H1 (cell line): ENCODE results near the gene CNTN5. TPM values are rescaled to one million over a fixed set of nuclear protein-coding genes. Genes with fewer than 3 reads are reported as not detected.

Source experiments
- CTCF ChIA-PET: fragments of 300-600 bp; sonication (Branson Sonifier 250); formaldehyde crosslinking; loops from one replicate; lab custom pipeline; 2021; ENCODE audit not compliant: partially characterized antibody; lab: Charles Lee
- POLR2A ChIA-PET: fragments of 300-600 bp; sonication (Branson Sonifier 250); formaldehyde crosslinking; loops from one replicate; lab custom pipeline; 2021; ENCODE audit warnings: inconsistent platforms; ENCODE audit not compliant: partially characterized antibody; lab: Charles Lee
- DNase-seq, 2 experiments: peaks; one replicate each; pipeline versions ENCODE4 v3.0.0 to v3.0.0-alpha.2; 2010 to 2022; ENCODE audit warnings: low spot score in 2 of 2, low read depth in 1 of 2, mixed read lengths in 1 of 2
- FAIRE-seq: peaks from 2 replicates; lab custom pipeline; 2011; peaks lifted over from hg19 to GRCh38; lab: Jason Lieb, UNC
- H2AFZ ChIP-seq: 2 replicates; pipeline ENCODE4 v1.8.1; 2012; ENCODE audit warnings: low read length, inconsistent platforms
- H2AK5ac ChIP-seq: 2 replicates; pipeline ENCODE4 v1.6.1; 2013; ENCODE audit warnings: low read depth, low read length
- H2BK120ac ChIP-seq: replicated peaks from 2 replicates; pipeline ENCODE3; 2013; ENCODE audit warnings: low read depth, low read length, inconsistent platforms
- H2BK12ac ChIP-seq: 2 replicates; pipeline ENCODE4 v1.6.1; 2013; ENCODE audit warnings: low read depth, low read length
- H2BK15ac ChIP-seq: 2 replicates; pipeline ENCODE4 v1.6.1; 2013; ENCODE audit warnings: low read length
- H2BK20ac ChIP-seq: 2 replicates; pipeline ENCODE4 v1.6.1; 2013; ENCODE audit warnings: low read length
- H2BK5ac ChIP-seq: 2 replicates; pipeline ENCODE4 v1.6.1; 2013; ENCODE audit warnings: low read depth, low read length
- H3K14ac ChIP-seq: 2 replicates; pipeline ENCODE4 v1.6.1; 2013; ENCODE audit warnings: inconsistent platforms; ENCODE audit not compliant: insufficient read length
- H3K18ac ChIP-seq: 2 replicates; pipeline ENCODE4 v1.6.1; 2013; ENCODE audit warnings: low read length; ENCODE audit errors: extremely low read depth
- H3K23ac ChIP-seq: 2 replicates; pipeline ENCODE4 v1.6.1; 2013; ENCODE audit warnings: inconsistent platforms; ENCODE audit not compliant: insufficient read length
- H3K23me2 ChIP-seq: 2 replicates; pipeline ENCODE4 v1.6.1; 2013; ENCODE audit warnings: low read depth, low read length
- H3K27ac ChIP-seq: 2 replicates; pipeline ENCODE4 v1.6.1; 2011; ENCODE audit warnings: low read depth, low read length, inconsistent platforms
- H3K27me3 ChIP-seq, 4 experiments: replicated peaks in 1 of 4; 1 replicate in 1 of 4; 2 replicates in 3 of 4; pipeline versions ENCODE4 v1.6.1 to v1.8.1; 2011 to 2013; ENCODE audit warnings: low read length in 3 of 4, mild to moderate bottlenecking in 3 of 4, inconsistent platforms in 2 of 4, mixed read lengths in 2 of 4, moderate library complexity in 1 of 4; ENCODE audit not compliant: control insufficient read depth in 3 of 4, insufficient read depth in 3 of 4; ENCODE audit errors: extremely low read depth in 1 of 4
- H3K36me3 ChIP-seq, 4 experiments: 2 replicates each; pipeline versions ENCODE4 v1.6.1 to v1.8.1; 2011 to 2013; ENCODE audit warnings: mild to moderate bottlenecking in 4 of 4, low read length in 3 of 4, moderate library complexity in 2 of 4, control low read depth in 1 of 4, inconsistent platforms in 1 of 4; ENCODE audit not compliant: insufficient read depth in 4 of 4, control insufficient read depth in 2 of 4
- H3K4ac ChIP-seq: replicated peaks from 2 replicates; pipeline ENCODE3; 2013; ENCODE audit warnings: low read length, low read depth, mixed read lengths, inconsistent platforms; ENCODE audit not compliant: insufficient read length
- H3K4me1 ChIP-seq, 4 experiments: replicated peaks in 1 of 4; 1 replicate in 1 of 4; 2 replicates in 3 of 4; pipeline versions ENCODE4 v1.6.1 to v1.8.1; 2011 to 2013; ENCODE audit warnings: low read length in 3 of 4, inconsistent platforms in 2 of 4, mixed read lengths in 1 of 4; ENCODE audit not compliant: insufficient read depth in 4 of 4, control insufficient read depth in 3 of 4
- H3K4me2 ChIP-seq, 2 experiments: 2 replicates each; pipeline versions ENCODE4 v1.6.1 to v1.8.1; 2011 to 2013; ENCODE audit warnings: low read depth in 2 of 2, low read length in 2 of 2, control low read depth in 1 of 2, inconsistent platforms in 1 of 2, mild to moderate bottlenecking in 1 of 2; ENCODE audit not compliant: insufficient read depth in 1 of 2
- H3K4me3 ChIP-seq, 4 experiments: fragments of 200-600, 300-600 bp in 1 of 4; sonication (generic), shearing (Covaris generic), sonication (Bioruptor Twin) in 1 of 4; 2 replicates each; pipeline versions ENCODE4 v1.5.1 to v1.8.1; 2011 to 2016; ENCODE audit warnings: low read length in 4 of 4, low read depth in 3 of 4, control low read depth in 2 of 4, inconsistent platforms in 2 of 4, mild to moderate bottlenecking in 2 of 4, mixed read lengths in 1 of 4, moderate library complexity in 1 of 4; ENCODE audit not compliant: insufficient read depth in 2 of 4; ENCODE audit errors: extremely low read depth in 1 of 4
- H3K56ac ChIP-seq: replicated peaks from 2 replicates; pipeline ENCODE3; 2013; ENCODE audit warnings: low read depth, mild to moderate bottlenecking, mixed read lengths, low read length, inconsistent platforms; ENCODE audit not compliant: insufficient read length
- H3K79me1 ChIP-seq: 2 replicates; pipeline ENCODE4 v1.6.1; 2013; ENCODE audit warnings: low read depth, low read length, control low read depth
- H3K79me2 ChIP-seq, 2 experiments: 2 replicates each; pipeline versions ENCODE4 v1.6.1 to v1.8.1; 2012 to 2013; ENCODE audit warnings: low read length in 2 of 2, mild to moderate bottlenecking in 2 of 2, inconsistent platforms in 1 of 2; ENCODE audit not compliant: insufficient read depth in 2 of 2, control insufficient read depth in 1 of 2
- H3K9ac ChIP-seq, 4 experiments: replicated peaks in 1 of 4; 1 replicate in 1 of 4; 2 replicates in 3 of 4; pipeline versions ENCODE4 v1.6.1 to v1.8.1; 2011 to 2013; ENCODE audit warnings: low read depth in 3 of 4, low read length in 3 of 4, control low read depth in 2 of 4, mild to moderate bottlenecking in 2 of 4, moderate library complexity in 2 of 4, inconsistent platforms in 1 of 4; ENCODE audit errors: extremely low read depth in 1 of 4
- H3K9me3 ChIP-seq, 2 experiments: 2 replicates each; pipeline versions ENCODE4 v1.6.1 to v1.8.1; 2012 to 2013; ENCODE audit warnings: mild to moderate bottlenecking in 2 of 2, moderate library complexity in 2 of 2, control low read depth in 1 of 2, inconsistent platforms in 1 of 2, low read depth in 1 of 2, low read length in 1 of 2, mixed read lengths in 1 of 2; ENCODE audit not compliant: insufficient read depth in 2 of 2
- H4K20me1 ChIP-seq, 2 experiments: replicated peaks in 1 of 2; 2 replicates each; pipeline versions ENCODE3 to v1.8.1; 2011 to 2013; ENCODE audit warnings: inconsistent platforms in 2 of 2, low read length in 2 of 2, mild to moderate bottlenecking in 1 of 2; ENCODE audit not compliant: insufficient read depth in 2 of 2, control insufficient read depth in 1 of 2
- H4K5ac ChIP-seq: 2 replicates; pipeline ENCODE4 v1.6.1; 2013; ENCODE audit warnings: low read length, low read depth, mixed read lengths, inconsistent platforms; ENCODE audit not compliant: insufficient read length
- H4K8ac ChIP-seq: 2 replicates; pipeline ENCODE4 v1.8.0; 2013; ENCODE audit warnings: mild to moderate bottlenecking, moderate library complexity, low read length, inconsistent platforms; ENCODE audit not compliant: insufficient read depth; ENCODE audit errors: extremely low read depth
- H4K91ac ChIP-seq: replicated peaks from 2 replicates; pipeline ENCODE3; 2013; ENCODE audit warnings: low read length, mixed read lengths, inconsistent platforms; ENCODE audit not compliant: insufficient read length
- BACH1 ChIP-seq: IDR thresholded peaks from 2 replicates; pipeline ENCODE4 v1.6.1; 2012; ENCODE audit warnings: low read length, improper control_type of control experiment
- E2F6 ChIP-seq: IDR thresholded peaks from 2 replicates; pipeline ENCODE4 v1.6.1; 2012; ENCODE audit warnings: inconsistent platforms
- KDM1A ChIP-seq: fragments of 200-600, 300-600 bp; sonication (generic); IDR thresholded peaks from 2 replicates; pipeline ENCODE4 v1.7.1; 2016; ENCODE audit warnings: mild to moderate bottlenecking, low read length, borderline replicate concordance
- NRF1 ChIP-seq: IDR thresholded peaks from 2 replicates; pipeline ENCODE4 v1.6.1; 2011; ENCODE audit warnings: mild to moderate bottlenecking, low read depth, low read length, improper control_type of control experiment
- RFX5 ChIP-seq: IDR thresholded peaks from 2 replicates; pipeline ENCODE4 v1.6.1; 2011; ENCODE audit warnings: low read depth, low read length, improper control_type of control experiment, borderline replicate concordance
- SIN3A ChIP-seq, 2 experiments: IDR thresholded peaks in 1 of 2; conservative IDR thresholded peaks in 1 of 2; 2 replicates each; pipeline ENCODE4 v1.6.1; 2011 to 2012; ENCODE audit warnings: low read length in 2 of 2, improper control_type of control experiment in 1 of 2, low read depth in 1 of 2, mild to moderate bottlenecking in 1 of 2
- whole genome bisulfite sequencing, 2 experiments: shearing (Covaris generic) in 1 of 2; methylation state at CpG; one replicate each; pipeline versions ENCODE4 v1.1.6 to v1.1.7; 2013 to 2015; ENCODE audit warnings: low lambda C conversion rate in 2 of 2, mixed read lengths in 2 of 2, inconsistent platforms in 1 of 2, low coverage in 1 of 2, missing lambda C conversion rate in 1 of 2; ENCODE audit not compliant: insufficient replicate concordance in 2 of 2, insufficient coverage in 1 of 2, insufficient read length in 1 of 2; ENCODE audit errors: extremely low coverage in 1 of 2, missing lambda C conversion rate in 1 of 2; 5-methylcytosine and 5-hydroxymethylcytosine counted together
- polyA plus RNA-seq, 7 experiments: library from polyadenylated mRNA; depleted of rRNA in 3 of 7; stranded (reverse) in 5 of 7; unstranded in 2 of 7; fragments of >200 nt in 5 of 7; fragments of 200-250 nt in 2 of 7; gene quantifications; 1 replicate in 5 of 7; 2 replicates in 1 of 7; 4 replicates in 1 of 7; pipeline versions ENCODE4 v1.2.1 to v1.2.3, GENCODE V29; 2011 to 2013; ENCODE audit warnings: missing spikeins in 2 of 7, mixed read lengths in 2 of 7
- total RNA-seq: library from RNA; stranded (reverse); fragmentation: NEBNext Ultra II Directional; extraction: Animal tissue kit (Norgen Biotek cat#: 25700); gene quantifications from 2 replicates; pipeline ENCODE4 v1.2.1, GENCODE V29; 2021

The CNTN5 gene
- total and polyA plus RNA-seq, 2 of the 8 experiments (the other 6 are each of a cell fraction or from before 2014, with no cell fraction given), result not detected

DNA sequence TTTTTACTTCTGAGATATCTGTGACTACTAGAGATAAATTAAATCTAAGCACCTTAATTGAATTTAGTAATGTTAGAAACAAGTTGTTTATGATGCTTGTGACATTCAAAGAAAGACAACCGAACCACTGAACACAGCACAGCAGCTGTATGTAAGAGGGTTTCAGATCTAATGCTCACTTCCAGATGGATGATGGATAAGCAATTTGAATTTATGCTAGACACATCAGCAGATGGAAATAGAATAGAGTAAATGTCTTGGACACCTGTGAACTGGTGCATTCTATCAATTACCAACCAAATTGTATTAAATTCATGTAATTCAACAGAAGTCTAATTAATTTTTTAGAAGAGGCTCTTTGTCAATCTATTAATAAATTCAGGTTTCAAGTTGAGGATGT is 306.3 kb downstream of the CNTN5 start:
- H3K27ac ChIP-seq, result no peak overlapping the region
- H2BK12ac ChIP-seq, result no peak overlapping the region
- H3K56ac ChIP-seq, result no peak overlapping the region
- WGBS, 2 experiments, result 88% methylated on average over 1 of the region's 1 CpG; no CpG with 5 or more reads in 1 of the 2 experiments
- H3K79me1 ChIP-seq, result no peaks in the 10 kb centered on the region
- no peak overlapping the region for H2BK5ac ChIP-seq
- H2AFZ ChIP-seq, result no peak overlapping the region
- H3K14ac ChIP-seq, result no peak overlapping the region
- no peaks in the 10 kb centered on the region; the same call in 1 of the 2 replicates for H3K23me2 ChIP-seq
- H3K36me3 ChIP-seq, result no peaks in the 10 kb centered on the region
- no peaks in the 10 kb centered on the region for H3K9me3 ChIP-seq
- H3K23ac ChIP-seq, result no peak overlapping the region
- no peaks in the 10 kb centered on the region for H3K79me2 ChIP-seq
- H3K4ac ChIP-seq, result no peak overlapping the region
- no peak overlapping the region for H3K4me2 ChIP-seq
- no peaks in the 10 kb centered on the region for H4K20me1 ChIP-seq
- no peaks in the 10 kb centered on the region for H3K27me3 ChIP-seq
- FAIRE-seq (no peak), DNase-seq (no peak)
- no peak overlapping the region for H2BK15ac ChIP-seq
- H3K18ac ChIP-seq, result no peak overlapping the region
- no peak overlapping the region for H4K8ac ChIP-seq
- H3K4me1 ChIP-seq, result peaks cover 0 to 2% (median 0%) of the 10 kb centered on the region in 4 experiments; a peak in 1 of 7 replicates
- ChIA-PET POLR2A (no interaction called here), CTCF (no interaction called here)
- H4K91ac ChIP-seq, result no peak overlapping the region
- no peak overlapping the region for H2BK20ac ChIP-seq
- no peak overlapping the region for H4K5ac ChIP-seq
- H2BK120ac ChIP-seq, result no peak overlapping the region
- no peak overlapping the region for H3K4me3 ChIP-seq
- H2AK5ac ChIP-seq, result no peak overlapping the region
- no peak overlapping the region for H3K9ac ChIP-seq
- TF ChIP-seq RFX5 (no peak), KDM1A (no peak), BACH1 (no peak), NRF1 (no peak), SIN3A (conservative IDR thresholded peaks at IDR 0.05 in 1 of 2, IDR thresholded peaks at IDR 0.05 in 1 of 2; ENCODE audit: low read depth in 1 of 2, low read length in 2 of 2) (no peak), E2F6 (no peak)
